D341Med (cell line): Measurements from ENCODE around the gene PCGF3.
"Not testable (repeated sequence)": the region's sequence is repeated elsewhere in the genome, so short reads cannot be mapped to it uniquely, and the experiment has no call there.

Source experiments
- DNase-seq: peaks from one replicate; pipeline ENCODE4 v3.0.0; 2012; ENCODE audit warnings: low spot score

PCGF3 gene

DNA sequence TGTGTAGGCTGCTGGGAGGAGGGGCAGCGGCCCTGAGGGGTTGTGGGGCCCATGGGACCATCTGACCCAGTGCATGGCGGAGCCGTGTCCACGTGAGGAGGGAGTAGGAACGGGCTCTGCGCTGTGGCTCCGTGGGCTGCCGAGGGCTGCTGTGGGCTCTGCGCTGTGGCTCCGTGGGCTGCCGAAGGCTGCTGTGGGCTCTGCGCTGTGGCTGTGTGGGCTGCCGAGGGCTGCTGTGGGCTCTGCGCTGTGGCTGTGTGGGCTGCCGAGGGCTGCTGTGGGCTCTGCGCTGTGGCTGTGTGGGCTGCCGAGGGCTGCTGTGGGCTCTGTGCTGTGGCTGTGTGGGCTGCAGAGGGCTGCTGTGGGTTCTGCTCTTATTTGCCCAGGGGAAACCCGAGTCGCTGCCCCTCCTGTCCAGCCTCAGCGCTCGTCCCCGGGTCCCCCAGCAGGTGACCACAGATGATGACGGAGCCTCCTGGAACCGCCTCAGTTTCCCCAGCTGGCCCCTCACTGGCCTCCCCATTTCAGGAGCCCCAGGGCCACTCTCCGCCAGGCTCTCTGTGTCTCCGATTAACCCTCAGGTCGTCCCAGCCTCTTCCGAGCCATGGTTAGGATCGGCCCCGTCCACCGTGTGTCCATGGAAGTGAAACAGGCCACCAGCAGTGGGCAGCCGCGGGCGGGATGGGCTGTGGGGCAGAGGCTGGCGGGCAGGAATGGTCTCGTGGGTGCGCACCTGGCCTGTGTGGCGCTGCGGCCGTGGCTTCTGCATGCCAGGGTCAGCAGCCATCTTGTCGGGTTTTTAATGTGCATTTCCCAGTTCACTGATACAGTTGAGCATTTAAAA, 20.0 kb downstream of the PCGF3 start:
- DNase-seq, result no peak

DNA sequence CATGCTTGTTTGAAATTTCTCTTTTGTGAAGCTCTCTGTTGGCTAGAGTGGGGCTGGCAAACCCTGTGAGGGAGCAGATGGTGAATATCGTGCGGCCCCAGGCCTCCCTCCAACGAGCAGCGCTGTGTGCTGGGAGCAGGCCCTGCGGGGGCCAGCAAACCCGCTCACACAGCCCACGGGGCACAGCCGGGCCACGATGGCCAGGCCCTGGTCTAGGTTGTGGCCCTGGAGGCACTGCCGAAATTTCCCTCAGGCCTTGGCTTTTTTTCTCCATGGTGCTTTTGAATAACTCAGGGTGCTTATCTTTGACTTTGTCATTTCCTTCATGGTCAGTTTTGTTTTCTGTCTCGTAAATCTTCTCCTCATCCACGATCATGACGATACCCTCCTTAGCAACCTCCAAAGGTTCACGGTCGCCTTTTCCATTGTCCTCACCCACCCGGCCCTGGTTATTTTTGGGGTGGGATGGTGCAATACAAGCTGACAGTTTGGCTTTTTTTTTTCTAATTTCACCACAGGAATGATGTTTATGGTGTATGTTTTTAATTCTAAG, 20.7 kb downstream of the PCGF3 start:
- no peak for DNase-seq

DNA sequence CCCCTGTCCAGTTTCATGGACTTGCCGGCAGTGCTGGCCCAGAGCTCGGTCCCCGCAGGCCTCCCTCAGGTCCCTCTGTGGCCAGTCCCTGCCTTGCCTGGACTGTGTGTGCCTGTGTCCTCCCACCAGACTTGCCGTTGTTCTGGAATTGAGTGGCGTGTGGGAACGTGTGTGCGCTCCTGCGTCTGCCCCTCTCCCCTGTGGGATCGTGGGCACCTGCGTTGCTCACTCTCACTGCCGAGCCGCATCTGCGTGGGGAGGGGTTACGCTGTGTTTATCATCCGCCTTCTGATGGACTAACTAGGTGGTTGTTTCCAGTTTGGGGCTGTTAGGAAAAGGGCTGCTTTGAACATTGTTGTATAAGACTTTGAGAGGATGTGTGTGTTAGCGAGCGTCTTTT, 21.2 kb downstream of the PCGF3 start:
- no peak for DNase-seq

DNA sequence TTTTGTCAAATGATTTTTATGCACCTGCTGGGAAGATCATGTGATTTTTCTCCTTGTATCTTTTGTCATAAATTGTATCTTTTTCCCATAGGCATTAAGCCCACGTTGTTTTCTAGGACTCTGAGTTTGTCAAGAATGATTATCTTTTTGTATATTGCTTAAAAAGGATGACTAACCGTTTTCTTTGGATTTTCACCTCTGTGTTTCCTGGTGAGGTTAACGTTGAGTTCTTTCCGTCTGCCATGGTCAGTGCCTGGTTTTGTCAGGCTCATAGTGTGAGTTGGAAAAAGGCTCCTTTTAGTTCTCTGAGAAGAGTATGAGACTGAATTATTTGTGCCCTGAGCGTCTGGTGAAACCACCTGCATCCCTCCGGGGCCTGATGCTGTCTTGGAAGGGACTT, 21.9 kb downstream of the PCGF3 start:
- DNase-seq, result no peak

DNA sequence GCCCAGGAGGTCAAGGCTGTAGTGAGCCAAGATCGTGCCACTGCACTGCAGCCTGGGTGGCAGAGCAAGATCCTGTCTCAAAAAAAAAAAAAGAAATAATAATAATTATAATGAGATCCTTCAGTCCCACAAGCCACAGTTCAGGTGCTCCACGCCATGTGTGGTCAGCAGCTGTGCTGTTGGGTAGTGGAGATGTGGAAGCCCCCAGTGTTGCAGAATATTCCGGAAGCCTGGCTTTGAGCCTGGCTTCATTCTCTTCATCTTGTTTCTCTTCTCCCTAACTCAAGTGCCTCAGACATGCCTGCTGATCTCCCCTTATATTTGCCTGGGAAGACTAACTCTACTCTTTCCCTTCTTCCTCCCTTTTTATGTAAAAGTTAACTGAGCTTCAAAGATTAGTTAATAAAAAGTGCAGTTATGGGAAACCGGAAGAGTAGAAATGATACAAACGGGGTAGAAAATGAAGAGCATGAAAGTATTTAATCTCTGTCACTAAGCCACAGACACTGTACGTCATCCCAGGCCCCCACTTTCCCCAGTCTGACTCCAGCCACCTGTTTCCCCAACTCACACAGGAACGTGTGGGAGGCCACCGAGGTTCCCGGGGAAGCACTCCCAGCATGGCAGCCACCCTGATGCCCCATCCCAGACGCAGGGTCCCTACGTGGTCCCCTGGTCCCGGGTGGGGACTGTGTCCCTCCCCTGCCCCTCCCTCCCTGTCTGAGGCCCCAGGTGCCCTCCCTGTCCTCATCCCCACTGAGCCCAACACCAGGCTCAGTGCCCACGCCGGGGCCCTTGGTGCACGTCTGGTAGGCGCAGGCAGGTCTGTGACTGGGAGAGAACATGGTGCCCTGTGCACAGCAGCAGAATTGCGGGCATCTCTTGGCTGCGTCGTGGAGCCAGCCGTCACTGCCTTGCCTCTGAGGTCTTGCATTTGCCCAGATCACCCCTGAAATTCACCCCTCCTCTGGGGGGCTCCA, 24.0 kb downstream of the PCGF3 start:
- DNase-seq, result no peak

DNA sequence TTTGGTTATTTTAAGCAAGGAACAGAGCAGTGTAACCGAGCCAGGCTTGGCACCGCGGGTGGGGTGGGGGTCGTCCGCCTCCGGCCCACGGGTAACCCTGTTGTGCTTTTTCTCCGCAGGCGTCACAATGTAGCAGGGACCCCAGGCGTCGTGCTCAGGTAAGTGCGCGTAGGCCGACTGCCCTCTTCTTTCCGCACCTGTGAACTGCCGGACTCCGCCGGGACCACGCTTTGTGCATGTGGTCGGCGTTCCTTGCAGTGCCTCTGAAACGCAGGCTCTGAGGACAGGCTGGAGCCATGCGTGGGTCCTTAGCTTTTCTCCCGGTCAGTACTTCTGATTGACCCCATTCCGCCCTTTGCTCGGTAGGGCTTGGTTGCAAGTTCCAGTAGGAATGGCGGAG, 24.9 kb downstream of the PCGF3 start:
- no peak for DNase-seq

DNA sequence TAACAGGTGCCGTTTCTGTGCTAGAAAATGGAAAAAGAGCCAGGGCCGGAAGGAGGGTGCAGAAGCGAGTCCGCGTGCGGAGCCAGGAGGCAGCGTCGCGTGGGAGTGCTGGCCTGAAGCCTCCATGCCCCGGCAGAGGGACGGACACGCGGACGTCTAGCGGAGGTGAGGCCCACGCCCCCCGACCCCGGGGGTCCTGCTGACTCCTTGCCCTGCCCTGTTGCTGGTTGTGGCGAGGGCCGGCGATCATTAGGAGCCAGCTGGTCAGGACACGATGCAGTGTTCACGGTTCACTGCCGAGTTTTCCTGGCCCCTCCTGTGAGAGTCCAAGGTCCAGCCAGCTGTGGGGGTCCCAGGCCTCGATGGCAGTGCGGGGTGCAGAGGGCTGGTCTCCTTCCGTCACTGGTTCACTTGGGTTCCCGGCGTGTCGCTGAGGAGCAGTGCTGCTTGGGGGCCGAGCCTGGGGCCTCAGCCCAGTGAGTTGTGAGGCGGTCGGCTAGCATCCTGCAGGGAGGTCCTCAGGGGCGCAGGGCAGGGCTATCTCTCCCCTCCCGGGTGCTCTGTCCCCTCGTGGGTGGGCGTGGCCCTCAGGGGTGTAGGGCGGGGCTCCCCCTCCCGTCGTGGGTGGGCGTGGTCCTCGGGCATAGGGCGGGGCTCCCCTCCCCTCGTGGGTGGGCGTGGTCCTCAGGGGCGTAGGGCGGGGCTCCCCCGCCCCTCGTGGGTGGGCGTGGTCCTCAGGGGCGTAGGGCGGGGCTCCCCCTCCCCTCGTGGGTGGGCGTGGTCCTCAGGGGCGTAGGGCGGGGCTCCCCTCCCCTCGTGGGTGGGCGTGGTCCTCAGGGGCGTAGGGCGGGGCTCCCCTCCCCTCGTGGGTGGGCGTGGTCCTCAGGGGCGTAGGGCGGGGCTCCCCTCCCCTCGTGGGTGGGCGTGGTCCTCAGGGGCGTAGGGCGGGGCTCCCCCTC, 25.6 kb downstream of the PCGF3 start:
- not testable (repeated sequence) for DNase-seq

DNA sequence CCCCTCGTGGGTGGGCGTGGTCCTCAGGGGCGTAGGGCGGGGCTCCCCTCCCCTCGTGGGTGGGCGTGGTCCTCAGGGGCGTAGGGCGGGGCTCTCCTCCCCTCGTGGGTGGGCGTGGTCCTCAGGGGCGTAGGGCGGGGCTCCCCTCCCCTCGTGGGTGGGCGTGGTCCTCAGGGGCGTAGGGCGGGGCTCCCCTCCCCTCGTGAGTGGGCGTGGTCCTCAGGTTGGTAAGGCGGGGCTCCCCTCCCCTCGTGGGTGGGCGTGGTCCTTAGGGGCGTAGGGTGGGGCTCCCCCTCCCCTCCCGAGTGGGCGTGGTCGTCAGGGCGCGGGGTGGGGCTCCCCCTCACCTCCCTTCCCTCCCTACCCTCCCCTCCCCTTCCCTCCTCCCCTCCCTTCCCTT, 26.3 kb downstream of the PCGF3 start:
- DNase-seq, result not testable (repeated sequence)

DNA sequence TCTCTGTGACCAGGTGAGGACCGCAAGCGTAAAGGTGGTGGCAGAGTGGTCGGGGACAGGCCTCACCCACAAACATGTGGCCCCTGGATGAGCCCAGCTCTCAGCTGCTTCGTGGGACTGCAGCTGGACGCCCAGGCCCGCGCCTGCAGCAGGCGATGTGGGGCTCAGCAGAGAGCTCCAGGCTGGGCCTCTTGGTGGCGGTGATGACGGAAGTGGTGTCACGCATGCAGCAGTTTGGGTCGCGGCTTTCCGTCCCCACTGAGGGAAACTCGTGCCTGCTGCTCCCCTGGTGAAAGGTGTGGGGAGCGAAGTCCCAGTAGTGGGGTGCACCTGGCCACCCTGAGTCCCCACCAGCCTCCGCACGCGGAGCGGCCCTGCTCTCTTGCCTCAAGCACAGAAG, 26.9 kb downstream of the PCGF3 start:
- DNase-seq, result no peak

DNA sequence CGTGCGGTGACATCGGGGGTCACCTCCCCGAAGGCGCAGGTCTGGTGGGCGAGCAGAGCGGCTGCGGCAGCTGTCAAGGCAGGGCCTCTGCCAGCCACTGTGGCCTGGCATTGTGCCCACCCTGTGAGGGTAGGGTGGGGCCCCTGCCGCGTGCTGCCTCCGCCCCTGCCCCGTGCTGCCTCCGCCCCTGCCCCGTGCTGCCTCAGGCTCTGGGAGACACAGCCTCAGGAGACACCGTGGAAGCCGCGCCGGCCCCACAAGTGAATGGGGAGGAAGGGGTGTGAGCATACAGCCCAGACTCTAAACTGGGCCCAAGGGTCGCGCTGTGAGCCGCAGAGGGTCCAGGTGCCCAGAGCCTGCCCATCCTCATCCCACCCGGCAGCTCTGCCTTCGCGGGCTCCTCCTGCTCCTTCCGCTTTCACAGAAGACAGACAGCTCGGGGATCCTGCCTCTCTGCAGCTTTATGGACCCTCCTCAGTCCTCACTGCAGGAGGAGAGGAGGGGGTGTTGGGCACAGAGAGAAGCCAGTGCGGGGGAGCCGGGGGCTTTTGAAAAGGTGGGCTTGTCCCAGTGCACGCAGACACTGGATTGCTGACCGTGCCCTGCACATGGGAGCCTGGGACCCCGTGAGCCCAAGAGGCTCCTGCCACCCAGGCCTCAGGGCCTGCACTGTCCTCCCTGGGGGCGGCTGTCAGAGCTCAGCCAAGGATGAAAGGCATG, 27.4 kb downstream of the PCGF3 start:
- no peak for DNase-seq

DNA sequence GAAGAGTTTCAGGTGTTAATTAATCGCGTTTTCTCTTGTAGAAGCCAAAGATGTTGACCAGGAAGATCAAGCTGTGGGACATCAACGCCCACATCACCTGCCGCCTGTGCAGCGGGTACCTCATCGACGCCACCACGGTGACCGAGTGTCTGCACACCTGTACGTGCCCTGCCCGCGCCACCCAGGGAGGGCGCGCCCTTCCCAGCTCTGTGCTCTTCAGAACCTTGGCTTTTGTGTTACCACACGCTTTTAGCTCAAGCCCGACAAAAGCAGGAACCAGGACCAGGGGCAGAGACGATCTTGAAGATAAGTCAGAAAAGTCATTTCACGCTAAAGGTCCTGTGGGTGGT, 28.0 kb downstream of the PCGF3 start:
- DNase-seq, result no peak

DNA sequence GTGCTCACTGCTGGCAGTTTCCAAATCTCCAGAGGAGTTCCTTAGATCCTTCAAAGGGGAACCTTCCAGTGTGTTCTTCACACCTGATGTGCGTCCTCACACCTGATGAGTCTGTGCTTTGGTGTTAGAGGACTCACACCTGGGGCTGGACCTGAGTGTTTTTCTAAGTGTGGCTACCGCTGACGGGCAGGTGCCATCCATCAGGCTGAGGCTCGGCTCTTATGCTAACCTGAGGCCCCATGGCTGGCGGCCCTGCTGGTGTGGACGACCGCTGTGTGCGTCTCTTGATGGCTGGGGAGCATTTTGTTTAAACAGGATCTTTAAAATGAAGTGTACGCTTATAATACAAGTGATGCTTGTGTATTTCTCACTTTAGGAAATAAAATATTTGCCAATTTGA, 28.4 kb downstream of the PCGF3 start:
- DNase-seq, result no peak

DNA sequence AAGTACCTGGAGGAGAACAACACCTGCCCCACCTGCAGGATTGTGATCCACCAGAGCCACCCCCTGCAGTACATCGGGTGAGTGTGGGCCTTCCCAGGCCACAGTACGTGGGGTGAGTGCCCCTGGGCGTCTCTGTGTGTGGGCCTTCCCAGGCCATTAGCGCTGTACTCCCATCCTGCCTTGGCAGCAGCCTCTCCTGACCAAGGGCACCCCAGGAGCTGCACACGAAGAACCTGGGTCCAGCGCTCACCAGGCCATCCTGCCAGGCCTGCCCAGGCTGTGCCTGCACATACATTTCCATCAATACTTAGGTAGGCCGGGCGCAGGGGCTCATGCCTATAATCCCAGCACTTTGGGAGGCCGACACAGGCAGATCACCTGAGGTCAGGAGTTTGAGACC, 29.3 kb downstream of the PCGF3 start:
- no peak for DNase-seq

DNA sequence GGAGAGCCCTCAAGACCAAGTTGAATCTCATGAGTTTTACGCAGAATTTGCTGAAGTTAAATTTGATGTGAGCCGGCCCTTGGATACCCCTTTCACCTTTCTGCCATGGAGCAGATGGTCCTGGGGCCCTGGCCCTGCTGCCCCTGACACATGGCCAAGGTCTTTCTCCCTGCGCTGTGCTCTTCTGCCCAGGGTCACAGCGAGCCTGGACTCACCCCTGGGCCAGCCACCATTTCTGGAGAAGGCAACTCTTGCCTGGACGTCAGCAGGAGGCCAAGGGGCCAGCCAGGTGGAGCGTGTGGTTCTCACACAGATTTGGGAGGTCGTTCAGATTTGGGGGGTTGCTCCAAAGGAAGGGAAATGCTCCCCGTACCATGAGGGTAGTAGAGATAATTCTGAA, 30.0 kb downstream of the PCGF3 start:
- DNase-seq, result no peak

DNA sequence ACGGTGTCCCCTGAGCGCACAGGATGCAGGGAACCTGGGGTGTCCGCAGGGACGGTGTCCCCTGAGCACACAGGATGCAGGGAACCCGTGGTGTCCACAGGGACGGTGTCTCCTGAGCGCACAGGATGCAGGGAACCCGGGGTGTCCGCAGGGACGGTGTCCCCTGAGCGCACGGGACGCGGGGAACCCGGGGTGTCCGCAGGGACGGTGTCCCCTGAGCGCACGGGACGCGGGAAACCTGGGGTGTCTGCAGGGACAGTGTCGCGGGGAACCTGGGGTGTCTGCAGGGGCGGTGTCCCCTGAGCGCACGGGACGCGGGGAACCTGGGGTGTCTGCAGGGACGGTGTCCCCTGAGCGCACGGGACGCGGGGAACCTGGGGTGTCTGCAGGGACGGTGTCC, 30.9 kb downstream of the PCGF3 start:
- DNase-seq, result not testable (repeated sequence)

DNA sequence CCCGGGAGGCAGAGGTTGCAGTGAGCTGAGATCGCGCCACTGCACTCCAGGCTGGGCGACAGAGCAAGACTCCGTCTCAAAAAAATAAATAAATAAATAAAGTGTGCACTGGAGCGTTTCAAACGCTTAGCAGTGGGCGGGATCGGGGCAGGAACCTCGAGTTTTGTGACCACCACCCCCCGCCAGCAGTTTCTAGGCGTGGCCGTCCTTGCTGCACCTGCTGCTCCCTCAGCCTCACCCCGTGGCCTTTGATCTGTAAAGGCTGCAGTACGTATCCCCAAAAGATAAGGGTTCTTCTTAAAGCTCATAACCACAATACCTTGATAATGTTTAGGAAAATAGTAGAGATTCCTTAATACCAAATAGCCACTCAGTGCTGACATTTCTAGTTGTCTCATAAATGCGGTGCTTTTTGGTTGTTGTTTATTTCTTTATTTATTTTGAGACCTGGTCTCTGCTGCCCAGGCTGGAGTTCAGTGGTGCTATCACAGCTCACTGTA, 33.2 kb downstream of the PCGF3 start:
- no peak for DNase-seq

DNA sequence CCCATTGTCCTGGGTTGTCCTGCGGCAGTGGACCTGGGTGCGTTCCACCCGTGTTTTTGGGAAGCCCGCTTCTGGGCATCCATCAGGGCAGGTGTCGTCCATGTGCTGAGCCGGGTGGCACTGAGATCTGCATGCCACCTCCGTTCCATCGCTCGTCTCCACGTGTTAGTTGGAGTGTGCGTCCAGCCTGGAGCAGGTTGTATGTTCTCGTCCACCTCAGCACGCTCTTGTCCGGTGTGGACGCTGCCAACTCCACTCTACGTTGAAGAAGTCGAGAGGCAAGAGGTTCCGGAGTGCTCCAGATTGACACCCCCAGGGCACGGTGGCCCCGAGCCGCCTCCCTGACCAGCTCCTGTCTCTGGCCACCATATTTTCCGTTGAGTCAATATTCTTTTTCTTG, 33.9 kb downstream of the PCGF3 start:
- DNase-seq, result no peak

DNA sequence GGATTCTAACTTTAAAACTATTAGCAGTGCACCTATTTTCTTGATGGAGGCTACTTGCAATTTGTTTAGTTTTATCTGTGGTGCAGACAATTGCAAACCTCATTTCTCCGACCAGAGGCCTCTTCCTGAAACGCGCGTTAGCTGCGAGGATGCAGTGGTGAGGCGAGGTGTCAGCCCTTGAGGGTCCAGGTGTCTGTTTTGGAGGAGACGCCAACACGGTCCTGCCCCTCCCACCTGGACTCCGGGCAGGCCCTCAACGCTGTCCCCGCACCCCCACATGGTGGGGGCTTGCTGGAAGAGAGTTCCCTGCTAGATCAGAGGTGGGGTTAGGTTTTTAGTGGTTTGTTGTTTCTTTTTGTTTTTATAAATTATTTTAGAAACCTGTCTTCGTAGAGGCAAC, 34.4 kb downstream of the PCGF3 start:
- no peak for DNase-seq

DNA sequence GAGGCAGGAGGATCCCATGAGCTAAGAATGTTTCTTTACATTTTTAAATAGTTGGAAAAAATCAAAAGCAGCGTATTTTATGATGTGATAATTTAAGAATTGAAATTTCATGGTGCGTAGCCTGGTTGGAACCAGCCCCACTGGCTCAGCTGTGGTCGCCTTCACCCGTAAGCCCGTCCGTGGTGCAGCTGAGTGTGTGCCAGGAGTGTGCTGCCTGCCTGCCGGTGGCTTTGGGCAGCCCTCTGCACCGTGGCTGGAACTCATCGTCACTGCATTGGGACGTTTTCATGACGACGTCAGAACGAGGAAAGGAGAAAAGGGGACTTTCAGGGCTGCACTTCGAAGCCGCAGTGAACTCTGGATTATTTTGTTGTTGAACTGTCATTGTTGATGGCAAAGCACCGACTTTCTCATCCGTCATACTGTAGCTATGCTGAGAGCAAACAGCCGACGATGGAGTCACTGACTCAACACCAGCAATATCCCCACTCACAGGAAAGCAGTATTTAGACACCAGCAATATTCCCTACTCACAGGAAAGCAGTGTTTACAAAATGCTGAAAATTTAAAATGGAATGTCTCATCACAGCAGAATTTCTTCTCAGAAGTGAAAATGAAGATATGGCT, 35.1 kb downstream of the PCGF3 start:
- DNase-seq, result no peak

DNA sequence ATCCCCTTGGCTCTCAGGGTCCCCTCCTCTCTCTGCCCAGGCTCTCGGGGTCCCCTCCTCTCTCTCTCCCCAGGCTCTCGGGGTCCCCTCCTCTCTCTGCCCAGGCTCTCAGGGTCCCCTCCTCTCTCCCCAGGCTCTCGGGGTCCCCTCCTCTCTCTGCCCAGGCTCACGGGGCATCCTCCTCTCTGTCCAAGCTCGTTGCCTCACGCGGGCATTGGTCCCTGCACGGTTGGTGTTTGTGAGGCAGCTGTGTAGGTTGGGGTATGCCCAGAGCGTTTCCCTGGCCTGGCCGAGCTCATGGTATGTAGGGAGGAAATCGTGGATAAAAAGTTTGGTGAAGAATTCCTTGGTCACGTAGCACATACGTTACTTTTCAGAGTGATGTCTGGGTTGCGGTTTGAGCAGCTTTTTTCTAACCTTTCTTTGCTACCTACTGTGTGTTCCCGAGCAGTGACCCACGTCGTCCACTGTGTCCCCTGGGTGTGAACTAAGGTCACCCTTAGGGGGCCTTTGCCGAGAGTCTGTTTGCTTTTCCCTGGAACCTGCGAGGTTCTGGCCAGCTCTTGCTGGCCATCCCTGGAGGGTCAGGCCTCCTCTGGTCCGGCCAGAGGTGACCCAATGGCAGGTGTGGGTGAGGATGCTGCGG, 36.6 kb downstream of the PCGF3 start:
- DNase-seq, result no peak
